HFFc6 (cell line): ENCODE data around the gene ARHGAP32. TPM values are rescaled to one million over a fixed set of nuclear protein-coding genes. Genes with fewer than 3 reads are reported as not detected.

Source experiments
- DNase-seq: peaks from one replicate; pipeline ENCODE4 v3.0.0-alpha.2; 2018
- H3K27ac Mint-ChIP-seq: 2 replicates; pipeline ENCODE4 v1.8.0; 2020; ENCODE audit warnings: mild to moderate bottlenecking, mixed read lengths
- H3K27me3 Mint-ChIP-seq: 2 replicates; pipeline ENCODE4 v1.8.0; 2021; ENCODE audit warnings: mild to moderate bottlenecking, moderate library complexity, mixed read lengths; ENCODE audit not compliant: insufficient read depth
- H3K36me3 Mint-ChIP-seq: 2 replicates; pipeline ENCODE4 v1.8.0; 2021; ENCODE audit warnings: low read depth, mixed read lengths
- H3K4me1 Mint-ChIP-seq: 2 replicates; pipeline ENCODE4 v1.8.0; 2020; ENCODE audit warnings: low read depth, mixed read lengths
- H3K4me3 Mint-ChIP-seq: 2 replicates; pipeline ENCODE4 v1.8.0; 2020; ENCODE audit warnings: mild to moderate bottlenecking, moderate library complexity, mixed read lengths
- H3K9me3 Mint-ChIP-seq: 2 replicates; pipeline ENCODE4 v1.8.0; 2020; ENCODE audit warnings: mild to moderate bottlenecking, mixed read lengths
- CTCF ChIP-seq: fragments of 200-600 bp; sonication (generic); IDR thresholded peaks from 2 replicates; pipeline ENCODE4 v1.5.0; 2021; ENCODE audit warnings: antibody characterized with exemption, mild to moderate bottlenecking
- total RNA-seq, 6 experiments: library from RNA; stranded (reverse); fragmentation: NEBNext Ultra II Directional; extraction: Animal tissue kit (Norgen Biotek cat#: 25700); gene quantifications; 2 replicates in 1 of 6; 3 replicates in 5 of 6; pipeline ENCODE4 v1.2.3, GENCODE V29; 2021

The ARHGAP32 gene
- total RNA-seq, 6 experiments from 2014 or later = 7.6 to 8.7 (median 8.0) TPM

GRCh38 chr11:129213261-129213660 is 21.1 kb upstream of the ARHGAP32 start:
- Mint-ChIP-seq H3K4me3 (no peak overlapping the region), H3K27ac (no peak overlapping the region), H3K9me3 (no peaks in the 10 kb centered on the region), H3K27me3 (no peaks in the 10 kb centered on the region), H3K4me1 (peaks cover 33% of the 10 kb centered on the region), H3K36me3 (no peaks in the 10 kb centered on the region)
- no peak for TF ChIP-seq CTCF
- no peak for DNase-seq

- H3K27me3 Mint-ChIP-seq = no peaks in the 10 kb centered on the region
- no peak overlapping the region for H3K4me3 Mint-ChIP-seq
- no peaks in the 10 kb centered on the region for H3K9me3 Mint-ChIP-seq
- no peak for TF ChIP-seq CTCF
- no peak overlapping the region for H3K27ac Mint-ChIP-seq
- H3K36me3 Mint-ChIP-seq = no peaks in the 10 kb centered on the region
- no peak for DNase-seq
- peaks cover 39% of the 10 kb centered on the region for H3K4me1 Mint-ChIP-seq
These were observed 19.3 kb upstream of the ARHGAP32 start for GRCh38 chr11:129211397-129211796.

GRCh38 chr11:129210831-129211181 is 18.7 kb upstream of the ARHGAP32 start:
- H3K27ac Mint-ChIP-seq = no peak overlapping the region
- no peak for TF ChIP-seq CTCF
- H3K4me1 Mint-ChIP-seq = peaks cover 39% of the 10 kb centered on the region
- H3K9me3 Mint-ChIP-seq = no peaks in the 10 kb centered on the region
- H3K27me3 Mint-ChIP-seq = no peaks in the 10 kb centered on the region
- no peaks in the 10 kb centered on the region for H3K36me3 Mint-ChIP-seq
- no peak overlapping the region for H3K4me3 Mint-ChIP-seq
- no peak for DNase-seq

- H3K4me3 Mint-ChIP-seq = no peak overlapping the region
- H3K36me3 Mint-ChIP-seq = no peaks in the 10 kb centered on the region
- H3K9me3 Mint-ChIP-seq = no peaks in the 10 kb centered on the region
- H3K27ac Mint-ChIP-seq = no peak overlapping the region
- H3K27me3 Mint-ChIP-seq = no peaks in the 10 kb centered on the region
- no peak for TF ChIP-seq CTCF
- H3K4me1 Mint-ChIP-seq = peaks cover 39% of the 10 kb centered on the region
- no peak for DNase-seq
These were observed 18.0 kb upstream of the ARHGAP32 start for GRCh38 chr11:129209891-129210830.

- DNase-seq = no peak
- TF ChIP-seq CTCF = no peak
- Mint-ChIP-seq H3K4me3 (no peak overlapping the region), H3K27me3 (no peaks in the 10 kb centered on the region), H3K36me3 (no peaks in the 10 kb centered on the region), H3K27ac (no peak overlapping the region), H3K4me1 (peaks cover 32% of the 10 kb centered on the region), H3K9me3 (no peaks in the 10 kb centered on the region)
These were observed 16.7 kb upstream of the ARHGAP32 start for GRCh38 chr11:129208863-129209262.
